Measurements from ENCODE around the gene FAM170B. TPM values are rescaled to one million over a fixed set of nuclear protein-coding genes. Genes with fewer than 3 reads are reported as not detected.

The FAM170B gene
- total and polyA plus RNA-seq, 2 donors (not counting 3 experiments of a cell fraction or from before 2014, with no cell fraction given), result not detected

GRCh38 chr10:49115015-49115795 is 18.6 kb downstream of the FAM170B start, which contains the start of gene VSTM4:
TSS of gene VSTM4 (minus strand) at chr10:49115522. CDS start at chr10:49115485, 37 bp downstream.
- Histone ChIP-seq H3K4me2 (ENCODE audit: insufficient read depth, low read length) (peak within 1 kb of the TSS; percentile 8), H3K4me1 (ENCODE audit: control insufficient read depth, extremely low read depth, insufficient read depth, low read length) (no peaks in the 10 kb centered on the region), H4K20me1 (replicated peaks; ENCODE audit: control insufficient read depth, extremely low read depth, insufficient read depth, low read length) (no peaks in the 10 kb centered on the region), H3K27ac (ENCODE audit: insufficient read depth, low read depth, low read length) (no peak within 1 kb of the TSS), H3K27me3 (ENCODE audit: control insufficient read depth in 2 of 2, insufficient read depth in 2 of 2, low read length in 2 of 2) (peaks cover 18 to 23% of the 10 kb centered on the region in 2 experiments), H3K9ac (replicated peaks; ENCODE audit: extremely low read depth, insufficient read depth, low read length) (peak within 1 kb of the TSS; percentile 33), H2AFZ (ENCODE audit: low read depth, low read length) (peak within 1 kb of the TSS; percentile 52), H3K4me3 (replicated peaks in 1 of 3; ENCODE audit: insufficient read depth in 1 of 3, low read depth in 1 of 3, low read length in 3 of 3) (peak within 1 kb of the TSS in 1 of 3 experiments; percentile 40), H3K36me3 (ENCODE audit: control insufficient read depth in 2 of 2, extremely low read depth in 1 of 2, insufficient read depth in 2 of 2, low read length in 2 of 2) (no peaks in the 10 kb centered on the region), H3K79me2 (ENCODE audit: control insufficient read depth, insufficient read depth, low read length) (no peaks in the 10 kb centered on the region), H3K9me1 (replicated peaks; ENCODE audit: control insufficient read depth, extremely low read depth, insufficient read depth, low read length) (no peaks in the 10 kb centered on the region), H3K9me3 (replicated peaks; ENCODE audit: control insufficient read depth, insufficient read depth, low read length) (no peaks in the 10 kb centered on the region)
- POLR2A ChIA-PET, result no interaction called here
- DNase-seq (ENCODE audit: low read depth, low spot score) (peak; percentile 20), FAIRE-seq (no peak)
- TF ChIP-seq POLR2AphosphoS5 (IDR thresholded peaks at IDR 0.05; ENCODE audit: insufficient read depth, low read depth, low read length) (no peak), JUN (IDR thresholded peaks at IDR 0.05; ENCODE audit: borderline replicate concordance, insufficient read depth, insufficient read length, low read depth) (no peak), MYC (IDR thresholded peaks at IDR 0.05; ENCODE audit: low read depth, low read length) (no peak), CTCF (IDR thresholded peaks at IDR 0.05; ENCODE audit: extremely low read depth in 1 of 2, insufficient read depth in 1 of 2, low read depth in 1 of 2, low read length in 2 of 2) (no peak), EZH2 (IDR thresholded peaks at IDR 0.05; ENCODE audit: borderline replicate concordance, low read depth, low read length, severe bottlenecking) (no peak), POLR2A (IDR thresholded peaks at IDR 0.05; ENCODE audit: low read depth, low read length) (no peak), GATA2 (IDR thresholded peaks at IDR 0.05; ENCODE audit: insufficient read depth, insufficient read length, low read depth, low read length) (no peak), FOS (IDR thresholded peaks at IDR 0.05; ENCODE audit: borderline replicate concordance, insufficient read depth, low read length) (no peak)
- TF ChIP-seq, protein P1, sequence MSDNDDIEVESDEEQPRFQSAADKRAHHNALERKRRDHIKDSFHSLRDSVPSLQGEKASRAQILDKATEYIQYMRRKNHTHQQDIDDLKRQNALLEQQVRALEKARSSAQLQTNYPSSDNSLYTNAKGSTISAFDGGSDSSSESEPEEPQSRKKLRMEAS (IDR thresholded peaks at IDR 0.05; ENCODE audit: insufficient read depth, insufficient read length), result no peak
- dilution Hi-C loops (cut with MboI; ENCODE audit: extremely low pct_ligation_motif_present, low sequenced_read_pairs), result no loop called here
- CTCF ChIA-PET, result interaction anchor here (1.5 kb wide), 1 partner anchor 457 kb away, joined by 4 read pairs; no protein-coding TSS in a partner anchor
- intact Hi-C loops (cut with micrococcal nuclease), result no loop called here
- no TSS peak for BruUV-seq (replicated peaks)

Data from endothelial cell of umbilical vein (primary cell).